ENCODE results near the gene SIGLEC6. TPM values are rescaled to one million over a fixed set of nuclear protein-coding genes. Genes with fewer than 3 reads are reported as not detected.

The SIGLEC6 gene
- total RNA-seq, 1 experiment from 2014 or later, result not detected

DNA sequence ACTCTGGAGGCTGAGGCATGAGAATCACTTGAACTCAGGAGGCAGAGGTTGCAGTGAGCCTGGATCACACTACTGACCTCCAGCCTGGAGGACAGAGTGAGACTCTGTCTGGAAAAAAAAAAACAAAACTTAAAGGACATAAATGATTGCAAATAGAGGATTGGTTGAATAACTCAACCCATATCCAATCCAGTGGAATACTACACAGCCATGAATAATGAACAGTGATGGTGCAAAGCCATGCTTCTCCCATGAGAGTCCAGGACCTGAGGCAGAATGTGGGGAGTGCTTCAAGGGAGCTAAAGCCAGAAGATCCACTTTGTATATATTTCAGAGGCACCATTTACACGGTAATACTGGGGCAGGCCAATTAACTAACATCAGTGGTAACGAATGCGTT is 55.3 kb downstream of the SIGLEC6 start:
- no peak for DNase-seq (ENCODE audit: low spot score)

DNA sequence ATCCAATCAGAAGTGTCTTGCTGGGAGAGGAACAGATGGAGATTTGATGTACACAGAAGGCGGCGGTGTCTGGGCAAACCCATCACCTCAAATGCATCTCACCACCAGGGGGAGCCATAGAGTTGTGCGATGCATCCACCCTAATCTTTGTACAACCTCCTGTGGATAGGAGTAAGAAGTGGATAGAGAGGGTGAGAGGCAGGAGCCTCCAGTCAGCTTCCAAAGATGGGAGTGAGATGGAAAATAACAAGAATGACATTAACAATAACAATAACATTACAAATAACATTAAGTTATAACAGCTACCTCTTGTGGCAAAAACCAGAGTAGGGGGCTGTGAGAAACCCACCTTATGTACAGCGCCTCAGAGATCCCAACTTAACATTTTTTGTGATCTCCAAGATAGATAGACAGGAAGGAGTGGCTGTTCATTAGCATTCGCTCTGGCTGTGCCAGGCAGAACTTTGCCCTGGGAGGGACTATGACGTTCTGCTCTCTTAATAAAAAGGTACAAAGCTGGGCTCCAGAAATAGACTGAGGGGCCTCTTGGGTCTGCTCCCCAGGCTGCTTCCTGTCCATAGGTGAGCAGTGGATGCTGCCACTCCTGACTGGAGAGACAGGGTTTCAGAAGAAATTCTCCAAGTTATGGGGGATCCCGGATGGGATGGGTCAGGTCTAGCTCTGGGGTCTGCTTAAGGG is 58.3 kb downstream of the SIGLEC6 start:
- DNase-seq (ENCODE audit: low spot score), result peak; percentile 34

DNA sequence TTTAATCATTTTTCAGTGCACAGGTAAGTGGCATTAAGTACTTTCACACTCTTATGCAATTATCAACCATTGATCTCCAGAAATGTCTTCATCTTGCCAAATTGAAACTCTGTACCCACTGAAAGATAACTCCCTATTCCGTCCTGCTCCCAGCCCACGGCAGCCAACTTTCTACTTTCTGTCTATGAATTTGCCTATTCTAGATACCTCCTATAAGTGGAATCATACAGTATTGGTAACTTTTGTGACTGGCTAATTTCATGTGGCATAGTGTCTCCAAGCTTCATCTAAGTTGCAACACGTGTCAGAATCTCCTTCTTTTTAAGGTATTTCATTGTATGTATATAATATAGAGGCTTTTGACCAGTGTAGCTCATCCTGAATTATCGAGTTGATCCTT is 58.9 kb downstream of the SIGLEC6 start:
- DNase-seq (ENCODE audit: low spot score), result no peak

DNA sequence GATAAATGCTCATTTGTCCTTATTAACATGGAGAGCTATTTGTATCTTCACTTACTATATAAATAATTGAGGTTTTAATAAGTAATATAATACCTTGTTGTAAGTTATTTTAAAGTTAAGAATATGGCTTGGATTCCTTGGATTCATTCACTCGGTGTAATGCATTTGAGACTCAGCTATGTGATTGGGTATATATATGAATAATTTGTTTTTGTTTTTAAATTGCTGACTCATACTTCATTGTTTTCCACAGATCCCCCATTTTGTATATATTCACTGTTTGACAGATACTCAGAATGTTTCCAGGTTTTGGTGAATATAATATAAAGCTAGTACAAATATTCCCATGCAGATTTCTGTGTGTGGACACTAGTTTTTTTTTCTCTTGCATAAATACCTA is 59.9 kb downstream of the SIGLEC6 start:
- DNase-seq (ENCODE audit: low spot score), result no peak

DNA sequence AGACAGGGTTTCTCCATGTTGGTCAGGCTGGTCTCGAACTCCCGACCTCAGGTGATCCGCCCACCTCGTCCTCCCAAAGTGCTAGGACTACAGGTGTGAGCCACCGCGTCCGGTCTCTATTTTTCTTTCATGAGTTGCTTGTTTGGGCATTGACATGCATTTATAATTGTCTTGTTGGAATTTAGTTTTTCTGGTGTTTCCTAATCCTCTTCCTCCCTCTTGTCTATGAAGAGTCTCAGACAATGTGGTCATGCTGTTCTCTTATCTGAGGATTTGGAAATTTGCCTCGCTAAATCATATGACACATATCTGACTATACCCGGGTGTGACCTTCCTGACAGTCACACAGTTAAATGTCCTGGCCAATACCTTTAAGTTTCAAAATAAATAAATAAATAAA is 60.5 kb downstream of the SIGLEC6 start:
- DNase-seq (ENCODE audit: low spot score), result no peak

DNA sequence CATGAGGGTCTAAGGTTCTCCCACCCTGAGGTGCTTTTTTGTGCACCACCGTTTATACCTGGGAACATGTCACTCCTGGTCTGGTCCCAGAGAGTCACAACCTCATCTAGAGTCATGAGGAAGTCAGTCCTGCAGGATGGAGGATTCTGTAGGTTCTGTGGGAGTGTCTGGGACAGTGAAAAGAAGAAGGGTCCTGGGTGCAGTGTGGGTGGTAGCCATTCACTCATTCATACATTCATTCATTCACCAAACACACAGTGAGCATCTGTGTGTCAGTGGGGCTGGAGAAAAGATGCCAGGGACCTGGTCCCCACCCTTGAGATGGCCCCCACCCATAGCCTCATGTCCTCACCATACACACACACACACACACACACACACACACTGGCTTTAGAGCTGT is 61.8 kb downstream of the SIGLEC6 start:
- no peak for DNase-seq (ENCODE audit: low spot score)

DNA sequence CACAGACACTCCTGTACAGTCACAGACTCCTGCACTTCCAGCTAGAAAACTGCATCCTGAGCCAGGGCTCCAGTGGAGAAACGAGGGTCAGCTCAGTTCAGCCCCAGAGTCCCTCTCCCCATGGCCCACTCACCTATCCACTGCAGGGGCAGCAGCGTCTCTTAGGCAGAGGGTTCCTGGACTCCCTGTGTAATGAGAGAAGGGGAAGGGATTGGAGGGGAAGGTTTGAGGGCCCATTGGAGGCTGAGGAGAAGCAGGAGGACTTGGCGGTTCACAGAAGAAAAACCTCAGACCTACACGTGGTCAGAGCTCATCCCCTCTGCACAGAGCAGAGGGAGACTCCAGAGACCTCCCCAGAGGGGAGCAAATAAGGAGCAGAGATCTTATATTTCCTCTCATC is 62.3 kb downstream of the SIGLEC6 start:
- no peak for DNase-seq (ENCODE audit: low spot score)

GRCh38 chr19:51468545-51468920 is 62.9 kb downstream of the SIGLEC6 start:
- DNase-seq (ENCODE audit: low spot score), result no peak

DNA sequence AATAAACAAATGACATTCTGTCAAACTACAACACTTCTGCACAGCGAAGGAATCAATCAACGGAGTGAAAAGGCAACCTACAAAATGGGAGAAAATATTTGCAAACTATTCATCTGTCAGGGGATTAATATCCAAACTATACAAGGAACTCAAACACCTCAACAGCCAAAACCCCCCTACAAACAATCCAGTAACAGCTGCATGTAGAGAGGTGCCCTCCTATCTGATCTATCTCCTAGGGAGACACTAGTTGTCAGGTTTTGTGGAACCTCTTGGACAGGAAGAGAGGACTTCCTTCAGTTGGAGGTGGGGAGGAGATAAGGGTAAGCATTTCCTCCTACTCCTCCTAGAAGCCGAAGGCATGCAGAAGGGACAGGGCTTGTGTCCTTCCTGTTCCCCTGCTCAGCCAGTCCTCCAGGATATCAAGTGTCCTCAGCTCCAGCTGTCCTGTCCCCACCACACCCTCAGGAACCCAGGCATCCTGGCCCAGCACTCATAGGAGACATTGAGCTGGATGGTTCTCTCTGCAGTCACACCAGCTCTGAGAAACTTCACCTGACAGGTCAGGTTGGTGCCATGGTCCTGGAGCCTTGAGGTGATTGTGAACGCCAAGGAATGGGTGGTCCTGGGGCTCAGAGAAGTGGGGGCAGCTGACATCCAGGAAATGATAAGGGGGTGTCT is 63.5 kb downstream of the SIGLEC6 start:
- no peak for DNase-seq (ENCODE audit: low spot score)

Other genes starting within 250 kb of the SIGLEC6 start
- gene IGLON5, start 220.0 kb downstream of the SIGLEC6 start, total RNA-seq (2014; rRNA removed; shearing (Covaris generic)), result not detected in 2 replicates
- 0.31 and 0.79 TPM in 2 replicates for gene VSIG10L, start 189.5 kb downstream of the SIGLEC6 start, total RNA-seq (2014; rRNA removed; shearing (Covaris generic))
- gene ETFB, start 165.3 kb downstream of the SIGLEC6 start, total RNA-seq (2014; rRNA removed; shearing (Covaris generic)), result 48.5 and 50.3 TPM in 2 replicates
- gene CLDND2, start 162.7 kb downstream of the SIGLEC6 start, total RNA-seq (2014; rRNA removed; shearing (Covaris generic)), result not detected in 2 replicates
- not detected in 2 replicates for gene NKG7, start 159.0 kb downstream of the SIGLEC6 start, total RNA-seq (2014; rRNA removed; shearing (Covaris generic))
- gene LIM2, start 143.7 kb downstream of the SIGLEC6 start, total RNA-seq (2014; rRNA removed; shearing (Covaris generic)), result not detected in 2 replicates
- gene C19orf84, start 141.1 kb downstream of the SIGLEC6 start, total RNA-seq (2014; rRNA removed; shearing (Covaris generic)), result not detected in 2 replicates
- not detected in 2 replicates for gene SIGLEC10, start 114.0 kb downstream of the SIGLEC6 start, total RNA-seq (2014; rRNA removed; shearing (Covaris generic))
- gene SIGLEC8, start 73.2 kb downstream of the SIGLEC6 start, total RNA-seq (2014; rRNA removed; shearing (Covaris generic)), result not detected in 2 replicates
- gene CEACAM18, start 53.1 kb downstream of the SIGLEC6 start, total RNA-seq (2014; rRNA removed; shearing (Covaris generic)), result not detected in 2 replicates
- not detected in 2 replicates for gene SIGLEC12, start 29.9 kb downstream of the SIGLEC6 start, total RNA-seq (2014; rRNA removed; shearing (Covaris generic))
- 0.72 and 0.96 TPM in 2 replicates for gene ZNF175, start 39.6 kb upstream of the SIGLEC6 start, total RNA-seq (2014; rRNA removed; shearing (Covaris generic))
- gene SIGLEC5, start 98.7 kb upstream of the SIGLEC6 start, total RNA-seq (2014; rRNA removed; shearing (Covaris generic)), result not detected in 2 replicates
- not detected in 2 replicates for gene SIGLEC14, start 115.2 kb upstream of the SIGLEC6 start, total RNA-seq (2014; rRNA removed; shearing (Covaris generic))
- 0.52 and 3.2 TPM in 2 replicates for gene SPACA6, start 161.7 kb upstream of the SIGLEC6 start, total RNA-seq (2014; rRNA removed; shearing (Covaris generic))
- not detected in 2 replicates for gene HAS1, start 192.3 kb upstream of the SIGLEC6 start, total RNA-seq (2014; rRNA removed; shearing (Covaris generic))
- gene FPR1, start 220.2 kb upstream of the SIGLEC6 start, total RNA-seq (2014; rRNA removed; shearing (Covaris generic)), result 0.07 TPM in 1 of 2 replicates, not detected in the other
- gene FPR2, start 229.5 kb upstream of the SIGLEC6 start, total RNA-seq (2014; rRNA removed; shearing (Covaris generic)), result not detected in 2 replicates